Activated T-helper 1 cell treated with anti-CD3 and anti-CD28 coated beads, Interleukin-12 subunit alpha, Interleukin-12 subunit beta, Interleukin-2, Interleukin-4 antibody, amounts not matched to agents 30 ng/mL and 10 ng/mL and 1 ng/mL, durations not matched to agents 14 hours and 24 hours and 36 hours (primary cell): ENCODE data around the gene KCTD21. TPM values are rescaled to one million over a fixed set of nuclear protein-coding genes. Genes with fewer than 3 reads are reported as not detected.
"Not testable (repeated sequence)": the region's sequence is repeated elsewhere in the genome, so short reads cannot be mapped to it uniquely, and the experiment has no call there.

Experiments used
- DNase-seq: peaks from one replicate; pipeline ENCODE4 v3.0.0; 2021; ENCODE audit warnings: low spot score
- H3K27ac Mint-ChIP-seq: one replicate; pipeline ENCODE4 v1.8.0; 2021; ENCODE audit warnings: mild to moderate bottlenecking, mixed read lengths
- H3K27me3 Mint-ChIP-seq: one replicate; pipeline ENCODE4 v1.8.0; 2022; ENCODE audit warnings: mild to moderate bottlenecking, moderate library complexity, mixed read lengths; ENCODE audit not compliant: insufficient read depth
- H3K36me3 Mint-ChIP-seq: one replicate; pipeline ENCODE4 v1.8.0; 2021; ENCODE audit warnings: low read depth, mixed read lengths
- H3K4me1 Mint-ChIP-seq: one replicate; pipeline ENCODE4 v1.8.0; 2021; ENCODE audit warnings: low read depth, mixed read lengths
- H3K4me3 Mint-ChIP-seq: one replicate; pipeline ENCODE4 v1.8.0; 2021; ENCODE audit warnings: mild to moderate bottlenecking, moderate library complexity, mixed read lengths
- H3K9me3 Mint-ChIP-seq: one replicate; pipeline ENCODE4 v1.8.0; 2021; ENCODE audit warnings: mixed read lengths
- intact Hi-C: fragments of 100-400 bp; cut with micrococcal nuclease; formaldehyde crosslinking; loops from one replicate; pipeline ENCODE4 v1.15.1; 2024
- total RNA-seq: library from RNA; stranded (reverse); gene quantifications from 2 replicates; pipeline ENCODE4 v1.2.3, GENCODE V29; 2022

The KCTD21 gene
- total RNA-seq, 1 donor from 2014 or later = 10.7 TPM

DNA sequence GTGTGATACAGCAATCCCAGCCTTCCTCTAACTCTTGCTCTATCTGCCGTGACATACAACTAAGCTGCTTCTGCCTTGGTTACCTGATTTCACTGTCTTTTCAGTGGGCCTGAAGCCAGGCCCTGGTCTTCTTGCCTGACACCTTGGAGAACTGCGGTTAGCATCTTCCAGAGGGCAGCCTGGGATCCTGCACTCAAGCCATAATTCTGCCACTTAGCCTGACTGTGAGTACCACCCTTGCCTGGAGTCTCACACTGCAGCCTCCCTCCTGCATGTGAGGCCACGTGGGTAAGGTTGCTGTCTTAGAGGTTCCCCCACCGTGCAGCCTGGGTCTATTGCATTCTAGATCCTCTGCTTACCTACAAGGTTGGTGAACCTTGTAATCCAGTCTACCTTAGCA lies 36.1 kb upstream of the KCTD21 start:
- Mint-ChIP-seq H3K36me3 (peaks cover 43% of the 10 kb centered on the region), H3K4me3 (no peak overlapping the region), H3K9me3 (no peaks in the 10 kb centered on the region), H3K27me3 (no peaks in the 10 kb centered on the region), H3K27ac (no peak overlapping the region), H3K4me1 (peaks cover 63% of the 10 kb centered on the region)
- intact Hi-C loops = no loop called here
- DNase-seq = no peak

DNA sequence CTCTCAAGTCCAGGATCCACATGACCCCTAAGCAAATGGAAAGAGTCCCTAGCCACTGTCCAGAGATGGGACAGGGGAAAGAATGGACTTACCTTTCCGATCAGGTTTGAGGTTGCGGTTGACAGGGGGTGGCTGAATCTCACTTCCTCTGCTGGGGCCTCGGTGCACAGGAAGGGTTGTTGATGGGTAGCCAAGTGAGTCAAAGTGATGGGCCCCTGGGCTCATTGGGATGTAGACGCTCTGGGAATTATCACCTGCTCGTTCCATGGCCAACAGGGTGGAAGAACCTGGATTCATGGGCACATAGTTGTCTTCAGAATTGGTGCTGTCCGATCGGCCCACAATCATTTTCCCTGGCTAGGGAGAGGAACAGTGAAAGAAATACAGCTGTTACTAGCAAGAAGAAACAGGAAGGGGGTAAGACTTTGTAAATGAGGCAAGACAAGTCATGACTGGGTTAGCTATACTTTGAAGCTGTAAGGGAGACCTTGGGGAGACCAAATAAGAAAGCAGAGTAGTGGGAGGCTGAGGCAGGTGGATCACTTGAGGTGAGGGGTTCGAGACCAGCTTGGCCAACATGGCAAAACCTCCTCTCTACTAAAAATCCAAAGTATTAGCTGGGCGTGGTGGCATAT lies 35.0 kb upstream of the KCTD21 start:
- Mint-ChIP-seq H3K4me1 (peaks cover 53% of the 10 kb centered on the region), H3K36me3 (peaks cover 44% of the 10 kb centered on the region), H3K27ac (peak overlapping the region; percentile 55), H3K27me3 (no peaks in the 10 kb centered on the region), H3K9me3 (no peaks in the 10 kb centered on the region), H3K4me3 (no peak overlapping the region)
- DNase-seq = no peak
- intact Hi-C loops = no loop called here

GRCh38 chr11:78222726-78223125 lies 34.3 kb upstream of the KCTD21 start:
- H3K27ac Mint-ChIP-seq, DNase-seq, H3K4me3 Mint-ChIP-seq, intact Hi-C loops, H3K27me3 Mint-ChIP-seq, H3K9me3 Mint-ChIP-seq: not testable (repeated sequence)
- H3K4me1 Mint-ChIP-seq = peaks cover 46% of the 10 kb centered on the region
- H3K36me3 Mint-ChIP-seq = peaks cover 48% of the 10 kb centered on the region

DNA sequence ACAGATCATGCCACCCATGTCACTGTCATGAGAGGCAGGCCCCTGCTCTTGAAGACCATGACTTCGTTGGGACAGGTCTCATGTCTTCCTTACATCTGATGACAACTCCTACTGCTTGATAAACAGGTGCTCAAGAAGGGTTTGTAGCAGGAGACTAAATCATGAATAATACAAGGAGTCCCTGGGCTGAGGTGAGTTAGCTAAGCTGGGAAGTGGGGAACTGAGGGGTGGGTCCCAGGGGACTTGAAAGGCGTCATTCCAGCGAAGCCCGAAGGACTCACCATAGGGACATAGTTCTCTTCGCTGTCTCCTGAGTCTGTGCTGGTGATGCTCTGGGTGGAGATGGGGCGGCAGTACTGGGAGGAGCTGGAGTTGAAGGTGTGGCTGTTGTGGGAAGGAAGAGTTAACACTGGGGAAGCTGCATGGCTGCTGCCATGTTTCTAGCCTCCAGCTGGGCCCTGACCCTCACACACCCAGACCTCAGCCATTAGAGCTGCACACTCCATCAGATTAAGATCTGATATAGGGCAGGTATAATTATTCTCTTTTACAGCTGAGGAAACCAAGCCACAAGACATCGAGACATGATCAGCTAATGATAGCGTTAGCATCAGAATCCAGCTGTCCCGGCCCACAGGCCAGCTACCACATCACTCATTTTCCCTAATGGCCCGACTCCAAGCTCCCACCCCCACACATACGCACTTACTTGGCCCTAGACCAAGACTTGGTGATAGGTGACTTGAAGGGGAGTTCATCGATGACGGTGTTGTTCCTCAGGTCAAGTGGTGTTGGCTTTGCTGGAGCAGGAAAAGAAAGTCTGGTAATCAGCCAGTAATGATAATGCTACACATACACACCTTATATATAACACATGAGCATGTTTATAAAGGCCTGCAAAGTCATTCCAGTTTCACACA lies 33.2 kb upstream of the KCTD21 start:
- H3K9me3 Mint-ChIP-seq = no peaks in the 10 kb centered on the region
- H3K27me3 Mint-ChIP-seq = no peaks in the 10 kb centered on the region
- intact Hi-C loops = no loop called here
- peaks cover 44% of the 10 kb centered on the region for H3K4me1 Mint-ChIP-seq
- peak overlapping the region; percentile 61 for H3K27ac Mint-ChIP-seq
- DNase-seq = no peak
- H3K36me3 Mint-ChIP-seq = peaks cover 55% of the 10 kb centered on the region
- no peak overlapping the region for H3K4me3 Mint-ChIP-seq

GRCh38 chr11:78220218-78221157 lies 32.1 kb upstream of the KCTD21 start:
- intact Hi-C loops = no loop called here
- DNase-seq = no peak
- H3K27ac Mint-ChIP-seq = peak overlapping the region; percentile 61
- no peaks in the 10 kb centered on the region for H3K27me3 Mint-ChIP-seq
- no peak overlapping the region for H3K4me3 Mint-ChIP-seq
- H3K9me3 Mint-ChIP-seq = no peaks in the 10 kb centered on the region
- H3K36me3 Mint-ChIP-seq = peaks cover 56% of the 10 kb centered on the region
- H3K4me1 Mint-ChIP-seq = peaks cover 39% of the 10 kb centered on the region

GRCh38 chr11:78219493-78220217 lies 31.2 kb upstream of the KCTD21 start:
- H3K9me3 Mint-ChIP-seq = no peaks in the 10 kb centered on the region
- DNase-seq = no peak
- H3K27me3 Mint-ChIP-seq = no peaks in the 10 kb centered on the region
- intact Hi-C loops = no loop called here
- H3K27ac Mint-ChIP-seq = peak overlapping the region; percentile 53
- no peak overlapping the region for H3K4me3 Mint-ChIP-seq
- peaks cover 51% of the 10 kb centered on the region for H3K36me3 Mint-ChIP-seq
- H3K4me1 Mint-ChIP-seq = peaks cover 31% of the 10 kb centered on the region

DNA sequence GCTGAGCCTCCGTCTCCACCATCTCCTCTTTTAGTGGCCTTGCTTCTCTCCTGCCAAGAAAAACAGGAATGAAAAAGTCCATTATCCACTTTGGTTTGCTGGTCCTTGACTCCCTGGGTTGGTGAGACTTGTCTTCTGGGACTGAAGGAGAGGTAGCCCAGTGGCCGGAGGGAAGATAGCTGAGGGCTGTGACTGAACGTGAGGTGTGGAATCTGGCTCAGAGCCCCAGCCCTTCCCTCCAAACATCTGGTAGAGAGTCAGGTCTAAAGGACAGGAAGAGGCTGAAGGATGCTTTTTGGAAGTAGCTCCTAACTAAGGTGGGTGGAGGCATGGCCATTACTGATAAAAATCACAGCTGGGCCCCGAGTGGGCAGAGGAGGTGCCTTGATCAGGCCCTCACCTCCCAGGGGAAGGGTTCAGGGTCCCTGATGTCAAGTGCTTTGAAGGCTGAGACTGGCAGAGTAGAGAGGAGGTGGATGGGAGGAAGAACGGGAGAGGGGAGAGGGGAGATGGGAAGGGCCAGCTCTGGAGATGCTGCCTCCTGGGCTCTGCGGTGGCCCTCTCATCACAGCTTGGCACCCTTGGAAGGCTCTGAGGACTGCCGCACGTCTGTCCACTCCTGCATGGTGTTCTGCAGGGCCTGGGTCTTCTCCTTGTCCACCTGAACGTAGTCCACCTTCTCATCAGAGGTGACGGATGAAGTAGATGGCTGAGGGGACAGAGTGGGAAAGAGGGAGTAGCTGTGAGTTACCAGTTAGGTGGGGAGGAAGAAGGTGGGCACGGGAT lies 30.5 kb upstream of the KCTD21 start:
- H3K4me1 Mint-ChIP-seq = peaks cover 27% of the 10 kb centered on the region
- H3K27me3 Mint-ChIP-seq = no peaks in the 10 kb centered on the region
- H3K9me3 Mint-ChIP-seq = no peaks in the 10 kb centered on the region
- H3K4me3 Mint-ChIP-seq = no peak overlapping the region
- peaks cover 51% of the 10 kb centered on the region for H3K36me3 Mint-ChIP-seq
- no peak for DNase-seq
- intact Hi-C loops = no loop called here
- H3K27ac Mint-ChIP-seq = no peak overlapping the region

DNA sequence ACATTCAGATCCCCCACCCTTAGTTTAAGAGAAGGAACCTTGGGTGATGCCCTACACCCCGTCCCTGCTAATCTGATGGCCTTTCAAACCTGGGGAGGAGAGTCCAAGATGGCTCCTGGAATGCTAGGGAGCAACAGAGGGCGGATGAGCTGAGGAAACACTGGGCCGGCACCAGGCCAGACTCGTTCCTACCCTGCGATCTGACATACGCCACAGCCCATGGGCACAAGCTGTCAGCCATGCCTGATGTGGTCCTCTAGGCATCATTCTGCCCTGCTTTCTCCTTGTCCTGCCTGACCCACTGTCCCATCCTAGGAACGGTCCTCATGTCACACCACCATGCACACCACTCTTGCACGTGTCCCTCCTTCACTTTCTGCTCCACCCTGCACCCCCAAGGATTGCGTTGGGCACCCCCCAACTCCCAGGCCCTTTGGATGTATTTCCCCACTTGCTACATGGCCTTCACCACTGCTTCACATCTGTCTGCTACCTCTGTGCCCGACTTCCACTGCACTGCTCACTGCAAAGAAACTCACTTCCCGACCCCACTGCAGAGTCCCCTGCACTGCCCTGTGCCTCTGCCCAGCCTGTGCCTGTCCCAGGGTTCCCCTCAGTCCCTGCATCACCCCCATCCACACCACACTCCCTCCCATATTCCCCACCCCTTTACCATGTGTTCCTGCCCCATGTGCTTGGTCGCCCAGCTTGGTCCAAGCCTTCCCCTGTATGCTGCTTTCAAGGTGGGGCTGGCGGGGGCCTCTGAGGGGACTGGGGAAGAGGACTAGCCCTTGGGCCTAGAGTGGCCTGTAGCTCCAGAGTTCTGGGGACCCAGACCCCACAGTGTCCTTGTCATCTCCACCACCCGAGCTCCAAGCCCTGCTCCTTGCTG lies 29.5 kb upstream of the KCTD21 start:
- no peak overlapping the region for H3K4me3 Mint-ChIP-seq
- H3K9me3 Mint-ChIP-seq = no peaks in the 10 kb centered on the region
- H3K27ac Mint-ChIP-seq = no peak overlapping the region
- intact Hi-C loops = no loop called here
- DNase-seq = no peak
- no peaks in the 10 kb centered on the region for H3K27me3 Mint-ChIP-seq
- peaks cover 45% of the 10 kb centered on the region for H3K36me3 Mint-ChIP-seq
- H3K4me1 Mint-ChIP-seq = peaks cover 23% of the 10 kb centered on the region

DNA sequence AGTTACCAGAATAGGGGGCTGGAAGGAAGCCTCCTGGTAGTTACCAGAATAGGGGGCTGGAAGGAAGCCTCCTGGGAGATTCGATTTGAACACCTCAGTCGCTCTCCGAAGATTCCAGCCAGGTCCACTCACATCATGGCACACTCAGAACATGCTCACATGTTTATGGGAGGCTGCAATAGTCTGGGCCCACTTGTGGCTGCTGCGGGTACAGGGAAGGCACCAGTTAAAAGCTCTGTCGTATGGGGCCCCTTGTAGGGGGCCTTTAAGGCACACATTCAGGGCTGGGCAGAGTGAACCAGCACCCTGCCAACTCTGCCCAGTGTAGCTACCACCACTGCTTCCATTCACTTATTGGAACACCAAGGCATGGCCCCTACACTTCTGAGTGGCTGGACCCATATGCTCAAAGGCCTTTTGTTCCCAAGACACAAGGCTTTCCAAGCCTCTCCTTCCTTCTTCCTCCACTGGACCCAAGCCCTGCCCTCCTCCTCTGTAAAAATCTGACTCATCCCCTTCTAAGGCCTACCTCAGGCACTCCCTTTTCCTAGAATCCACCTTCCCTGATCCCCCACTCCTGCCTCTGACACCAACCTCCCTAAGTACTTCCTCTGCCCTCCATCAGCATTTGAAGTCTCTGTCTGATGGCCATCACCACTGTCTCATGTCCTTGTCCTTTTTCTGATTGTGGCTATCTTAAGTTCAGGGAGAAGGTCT lies 28.3 kb upstream of the KCTD21 start:
- peaks cover 53% of the 10 kb centered on the region for H3K36me3 Mint-ChIP-seq
- H3K9me3 Mint-ChIP-seq = no peaks in the 10 kb centered on the region
- H3K27ac Mint-ChIP-seq = peak overlapping the region; percentile 72
- DNase-seq = no peak
- no peak overlapping the region for H3K4me3 Mint-ChIP-seq
- no peaks in the 10 kb centered on the region for H3K27me3 Mint-ChIP-seq
- intact Hi-C loops = no loop called here
- peaks cover 32% of the 10 kb centered on the region for H3K4me1 Mint-ChIP-seq

DNA sequence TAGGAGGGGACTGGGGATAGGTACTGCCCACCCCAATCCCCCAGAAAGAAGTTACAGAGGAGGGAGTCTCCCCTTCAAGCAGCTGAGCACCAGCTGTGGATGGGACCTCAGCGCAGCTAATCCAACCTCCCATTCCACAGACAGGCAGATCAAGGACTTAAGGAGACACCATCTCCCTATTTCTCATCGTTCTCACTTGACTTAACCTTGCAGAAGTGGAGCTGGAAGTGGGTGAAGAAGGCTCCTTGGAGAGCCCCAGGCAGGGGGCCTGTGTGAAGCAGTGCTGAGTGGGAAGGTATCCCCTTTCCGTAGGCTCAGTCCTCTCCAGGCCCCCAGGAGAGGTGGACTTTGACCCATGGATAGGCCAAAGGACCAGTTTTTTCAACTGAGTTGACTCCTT lies 27.6 kb upstream of the KCTD21 start:
- DNase-seq = no peak
- Mint-ChIP-seq H3K4me3 (no peak overlapping the region), H3K9me3 (no peaks in the 10 kb centered on the region), H3K4me1 (peaks cover 35% of the 10 kb centered on the region), H3K36me3 (peaks cover 53% of the 10 kb centered on the region), H3K27ac (no peak overlapping the region), H3K27me3 (no peaks in the 10 kb centered on the region)
- intact Hi-C loops = no loop called here
